ENCODE measurements around the gene MRPL9.

DNA sequence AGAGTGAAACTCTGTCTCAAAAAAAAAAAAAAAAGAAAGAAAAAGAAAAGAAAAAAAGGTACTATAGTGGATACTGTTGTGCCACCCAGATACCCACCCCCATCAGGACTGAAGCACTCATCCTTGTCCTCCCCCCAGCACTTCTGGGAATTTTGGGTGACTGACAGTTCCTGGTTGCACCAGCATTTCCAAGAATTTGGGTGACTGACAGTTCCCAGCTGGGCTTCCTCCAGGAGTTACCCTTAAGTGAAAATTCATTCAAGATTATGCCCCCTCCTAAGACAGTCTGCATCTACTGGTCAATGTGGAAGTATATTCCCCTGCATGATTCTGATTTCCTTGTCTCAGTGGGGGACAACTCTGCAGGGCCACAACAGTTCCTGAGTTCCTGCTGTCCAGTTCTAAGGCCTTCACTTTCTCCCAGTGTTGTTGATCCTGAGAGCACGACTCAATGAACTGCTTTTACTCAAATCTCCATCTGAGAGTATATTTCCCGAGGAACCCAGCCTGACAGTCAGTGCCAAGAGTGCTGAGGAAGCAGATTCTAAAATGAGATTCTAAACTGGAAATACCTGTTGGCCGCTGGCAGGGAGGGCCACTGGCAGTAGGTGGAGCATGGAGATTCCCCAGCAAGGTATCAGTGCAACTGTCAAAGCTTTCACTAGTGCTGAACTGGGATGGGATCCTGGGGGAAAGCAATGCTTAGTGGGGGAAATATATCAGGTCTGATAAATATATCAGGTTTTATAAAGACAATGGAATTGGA lies 23.5 kb downstream of the MRPL9 start:
- no peak for TF ChIP-seq POLR2A (IDR thresholded peaks at IDR 0.05)
- TF ChIP-seq, protein P1, sequence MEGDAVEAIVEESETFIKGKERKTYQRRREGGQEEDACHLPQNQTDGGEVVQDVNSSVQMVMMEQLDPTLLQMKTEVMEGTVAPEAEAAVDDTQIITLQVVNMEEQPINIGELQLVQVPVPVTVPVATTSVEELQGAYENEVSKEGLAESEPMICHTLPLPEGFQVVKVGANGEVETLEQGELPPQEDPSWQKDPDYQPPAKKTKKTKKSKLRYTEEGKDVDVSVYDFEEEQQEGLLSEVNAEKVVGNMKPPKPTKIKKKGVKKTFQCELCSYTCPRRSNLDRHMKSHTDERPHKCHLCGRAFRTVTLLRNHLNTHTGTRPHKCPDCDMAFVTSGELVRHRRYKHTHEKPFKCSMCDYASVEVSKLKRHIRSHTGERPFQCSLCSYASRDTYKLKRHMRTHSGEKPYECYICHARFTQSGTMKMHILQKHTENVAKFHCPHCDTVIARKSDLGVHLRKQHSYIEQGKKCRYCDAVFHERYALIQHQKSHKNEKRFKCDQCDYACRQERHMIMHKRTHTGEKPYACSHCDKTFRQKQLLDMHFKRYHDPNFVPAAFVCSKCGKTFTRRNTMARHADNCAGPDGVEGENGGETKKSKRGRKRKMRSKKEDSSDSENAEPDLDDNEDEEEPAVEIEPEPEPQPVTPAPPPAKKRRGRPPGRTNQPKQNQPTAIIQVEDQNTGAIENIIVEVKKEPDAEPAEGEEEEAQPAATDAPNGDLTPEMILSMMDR (IDR thresholded peaks at IDR 0.05) = no peak
